Measurements from ENCODE around the gene PLA2G12A. TPM values are rescaled to one million over a fixed set of nuclear protein-coding genes. Genes with fewer than 3 reads are reported as not detected.

The PLA2G12A gene
- total and polyA plus RNA-seq, 2 of the 8 experiments (the other 6 are each of a cell fraction or from before 2014, with no cell fraction given) = 26.6 to 47.2 TPM

- TF ChIP-seq SP2 (IDR thresholded peaks at IDR 0.05; ENCODE audit: low read length) (no peak), CHD2 (IDR thresholded peaks at IDR 0.05; ENCODE audit: low read length) (no peak)
- TF ChIP-seq, protein P1, sequence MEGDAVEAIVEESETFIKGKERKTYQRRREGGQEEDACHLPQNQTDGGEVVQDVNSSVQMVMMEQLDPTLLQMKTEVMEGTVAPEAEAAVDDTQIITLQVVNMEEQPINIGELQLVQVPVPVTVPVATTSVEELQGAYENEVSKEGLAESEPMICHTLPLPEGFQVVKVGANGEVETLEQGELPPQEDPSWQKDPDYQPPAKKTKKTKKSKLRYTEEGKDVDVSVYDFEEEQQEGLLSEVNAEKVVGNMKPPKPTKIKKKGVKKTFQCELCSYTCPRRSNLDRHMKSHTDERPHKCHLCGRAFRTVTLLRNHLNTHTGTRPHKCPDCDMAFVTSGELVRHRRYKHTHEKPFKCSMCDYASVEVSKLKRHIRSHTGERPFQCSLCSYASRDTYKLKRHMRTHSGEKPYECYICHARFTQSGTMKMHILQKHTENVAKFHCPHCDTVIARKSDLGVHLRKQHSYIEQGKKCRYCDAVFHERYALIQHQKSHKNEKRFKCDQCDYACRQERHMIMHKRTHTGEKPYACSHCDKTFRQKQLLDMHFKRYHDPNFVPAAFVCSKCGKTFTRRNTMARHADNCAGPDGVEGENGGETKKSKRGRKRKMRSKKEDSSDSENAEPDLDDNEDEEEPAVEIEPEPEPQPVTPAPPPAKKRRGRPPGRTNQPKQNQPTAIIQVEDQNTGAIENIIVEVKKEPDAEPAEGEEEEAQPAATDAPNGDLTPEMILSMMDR (IDR thresholded peaks at IDR 0.05; ENCODE audit: control extremely low read depth in 1 of 3, insufficient read depth in 1 of 3, low read depth in 1 of 3, low read length in 3 of 3) = no peak
Observed at GRCh38 chr4:109671350-109671749, 58.5 kb downstream of the PLA2G12A start (continued).
